Lower leg skin (tissue), 4 donors: Measurements from ENCODE around the gene ARHGAP9. TPM values are rescaled to one million over a fixed set of nuclear protein-coding genes. Genes with fewer than 3 reads are reported as not detected.

ENCODE experiments used
- DNase-seq, 2 donors: peaks; one replicate each; pipeline ENCODE4 v3.0.0-alpha.2; 2019; ENCODE audit warnings: low spot score in 2 of 2
- H3K4me3 ChIP-seq: fragments of 200-600 bp; sonication (generic); 2 replicates; pipeline ENCODE4 v1.5.1; 2017; ENCODE audit warnings: mild to moderate bottlenecking, low read depth; ENCODE audit not compliant: poor library complexity, severe bottlenecking
- POLR2A ChIP-seq, 2 donors: fragments of 450-650 bp; IDR thresholded peaks; one replicate each; pipeline ENCODE4 v1.6.1; 2016 to 2017; ENCODE audit warnings: antibody characterized with exemption in 2 of 2, mild to moderate bottlenecking in 1 of 2, moderate library complexity in 1 of 2
- WGBS, 2 donors: methylation state at CpG; one replicate each; pipeline ENCODE4 v1.1.5; 2018; 5-methylcytosine and 5-hydroxymethylcytosine counted together
- intact Hi-C: fragments of 100-400 bp; cut with DNase I; formaldehyde crosslinking; loops from one replicate; pipeline ENCODE4 v1.15.0; 2023; ENCODE audit warnings: low total_unique reads
- total RNA-seq, 4 donors: library from RNA; depleted of rRNA; stranded (reverse); fragments of >200 nt; gene quantifications; one replicate each; pipeline ENCODE4 v1.1.0, GENCODE V29; 2016
- TF ChIP-seq, protein P1 (sequence below), 3 donors: fragments of 450-650 bp; IDR thresholded peaks; one replicate each; pipeline ENCODE4 v1.5.1; 2016; ENCODE audit warnings: antibody characterized with exemption in 3 of 3, mild to moderate bottlenecking in 3 of 3, moderate library complexity in 2 of 3

The ARHGAP9 gene
- total RNA-seq, 4 donors from 2014 or later = 2.3 to 6.6 (median 3.1) TPM

DNA sequence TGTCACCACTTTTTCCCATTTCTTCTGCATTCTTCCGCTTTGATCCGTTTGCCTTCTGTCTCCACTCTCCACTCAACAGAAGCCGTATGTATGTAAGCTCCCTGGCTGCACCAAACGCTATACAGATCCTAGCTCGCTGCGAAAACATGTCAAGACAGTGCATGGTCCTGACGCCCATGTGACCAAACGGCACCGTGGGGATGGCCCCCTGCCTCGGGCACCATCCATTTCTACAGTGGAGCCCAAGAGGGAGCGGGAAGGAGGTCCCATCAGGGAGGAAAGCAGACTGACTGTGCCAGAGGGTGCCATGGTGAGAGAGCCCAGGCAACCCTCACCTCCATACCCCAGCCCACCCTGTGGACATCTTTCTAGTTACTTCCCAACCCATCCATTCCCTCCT, 11.8 kb downstream of the ARHGAP9 start:
- no peak for TF ChIP-seq POLR2A (IDR thresholded peaks at IDR 0.05)
- TF ChIP-seq, protein P1, sequence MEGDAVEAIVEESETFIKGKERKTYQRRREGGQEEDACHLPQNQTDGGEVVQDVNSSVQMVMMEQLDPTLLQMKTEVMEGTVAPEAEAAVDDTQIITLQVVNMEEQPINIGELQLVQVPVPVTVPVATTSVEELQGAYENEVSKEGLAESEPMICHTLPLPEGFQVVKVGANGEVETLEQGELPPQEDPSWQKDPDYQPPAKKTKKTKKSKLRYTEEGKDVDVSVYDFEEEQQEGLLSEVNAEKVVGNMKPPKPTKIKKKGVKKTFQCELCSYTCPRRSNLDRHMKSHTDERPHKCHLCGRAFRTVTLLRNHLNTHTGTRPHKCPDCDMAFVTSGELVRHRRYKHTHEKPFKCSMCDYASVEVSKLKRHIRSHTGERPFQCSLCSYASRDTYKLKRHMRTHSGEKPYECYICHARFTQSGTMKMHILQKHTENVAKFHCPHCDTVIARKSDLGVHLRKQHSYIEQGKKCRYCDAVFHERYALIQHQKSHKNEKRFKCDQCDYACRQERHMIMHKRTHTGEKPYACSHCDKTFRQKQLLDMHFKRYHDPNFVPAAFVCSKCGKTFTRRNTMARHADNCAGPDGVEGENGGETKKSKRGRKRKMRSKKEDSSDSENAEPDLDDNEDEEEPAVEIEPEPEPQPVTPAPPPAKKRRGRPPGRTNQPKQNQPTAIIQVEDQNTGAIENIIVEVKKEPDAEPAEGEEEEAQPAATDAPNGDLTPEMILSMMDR (IDR thresholded peaks at IDR 0.05) = no peak
- intact Hi-C loops = loop anchor here (10.0 kb wide), 1 partner anchor 157 kb away; no protein-coding TSS in a partner anchor
- no peak overlapping the region for H3K4me3 ChIP-seq
- 59 to 67% methylated on average over 11 of the region's 11 CpGs for WGBS, 2 donors
- no peak for DNase-seq

DNA sequence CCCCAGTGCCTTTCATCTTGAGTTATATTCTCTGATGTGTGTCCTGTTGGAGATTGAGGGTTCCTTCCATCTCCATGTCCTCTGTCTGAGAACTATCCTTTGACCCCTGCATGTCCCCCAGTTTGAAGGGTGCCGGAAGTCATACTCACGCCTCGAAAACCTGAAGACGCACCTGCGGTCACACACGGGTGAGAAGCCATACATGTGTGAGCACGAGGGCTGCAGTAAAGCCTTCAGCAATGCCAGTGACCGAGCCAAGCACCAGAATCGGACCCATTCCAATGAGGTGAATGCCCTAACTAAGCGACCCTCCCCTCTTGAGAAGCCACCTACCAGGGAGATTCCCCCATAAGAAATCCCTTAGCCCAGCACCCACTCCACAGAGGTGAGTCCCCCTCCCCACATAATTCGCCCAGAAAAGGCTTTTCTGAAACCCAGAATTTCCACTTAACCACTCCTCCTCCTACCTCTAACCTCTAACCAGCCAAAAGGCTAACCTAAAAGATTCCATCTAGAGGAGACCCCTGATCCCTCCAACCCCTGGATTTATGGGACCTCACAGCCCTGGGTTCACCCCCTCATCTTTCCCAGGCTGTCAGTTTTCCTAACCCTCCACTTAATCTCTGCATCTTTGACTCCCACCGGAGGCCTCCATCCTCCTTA, 12.3 kb downstream of the ARHGAP9 start:
- TF ChIP-seq POLR2A (IDR thresholded peaks at IDR 0.05) = no peak
- TF ChIP-seq, protein P1 (IDR thresholded peaks at IDR 0.05) = no peak
- 85 to 92% methylated on average over 12 of the region's 12 CpGs for WGBS, 2 donors
- intact Hi-C loops = loop anchor here (10.0 kb wide), 1 partner anchor 157 kb away; no protein-coding TSS in a partner anchor
- no peak overlapping the region for H3K4me3 ChIP-seq
- DNase-seq = no peak

DNA sequence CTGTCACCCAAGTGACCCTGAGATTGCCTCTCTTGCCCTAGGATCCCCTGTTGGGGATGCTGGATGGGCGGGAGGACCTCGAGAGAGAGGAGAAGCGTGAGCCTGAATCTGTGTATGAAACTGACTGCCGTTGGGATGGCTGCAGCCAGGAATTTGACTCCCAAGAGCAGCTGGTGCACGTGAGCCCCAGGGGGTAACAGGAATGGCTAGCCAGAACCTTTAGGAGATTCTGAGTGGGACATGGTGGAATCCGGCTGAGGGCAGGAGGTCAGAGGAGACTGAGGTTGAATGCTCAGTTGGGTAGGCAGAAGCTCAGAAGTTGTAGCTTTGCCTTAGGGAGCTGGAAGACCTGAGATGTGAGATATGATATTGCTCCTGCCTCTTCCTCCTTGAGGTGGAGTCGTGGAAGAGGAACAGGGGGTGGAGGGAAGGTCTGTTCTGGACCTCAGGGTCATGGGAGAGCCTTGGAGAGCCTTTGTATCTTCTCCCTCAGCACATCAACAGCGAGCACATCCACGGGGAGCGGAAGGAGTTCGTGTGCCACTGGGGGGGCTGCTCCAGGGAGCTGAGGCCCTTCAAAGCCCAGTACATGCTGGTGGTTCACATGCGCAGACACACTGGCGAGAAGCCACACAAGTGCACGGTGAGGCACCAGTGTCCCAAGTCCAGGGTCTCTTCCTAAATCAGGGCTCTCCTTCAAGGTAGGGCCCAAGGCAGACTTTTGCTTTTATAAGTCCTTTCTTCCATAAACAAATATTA, 13.7 kb downstream of the ARHGAP9 start:
- TF ChIP-seq, protein P1 (IDR thresholded peaks at IDR 0.05) = no peak
- TF ChIP-seq POLR2A (IDR thresholded peaks at IDR 0.05) = no peak
- 82% methylated on average over 14 of the region's 14 CpGs for WGBS, 2 donors
- intact Hi-C loops = loop anchor here (10.0 kb wide), 1 partner anchor 159 kb away; no protein-coding TSS in a partner anchor
- no peak for DNase-seq
- no peak overlapping the region for H3K4me3 ChIP-seq

DNA sequence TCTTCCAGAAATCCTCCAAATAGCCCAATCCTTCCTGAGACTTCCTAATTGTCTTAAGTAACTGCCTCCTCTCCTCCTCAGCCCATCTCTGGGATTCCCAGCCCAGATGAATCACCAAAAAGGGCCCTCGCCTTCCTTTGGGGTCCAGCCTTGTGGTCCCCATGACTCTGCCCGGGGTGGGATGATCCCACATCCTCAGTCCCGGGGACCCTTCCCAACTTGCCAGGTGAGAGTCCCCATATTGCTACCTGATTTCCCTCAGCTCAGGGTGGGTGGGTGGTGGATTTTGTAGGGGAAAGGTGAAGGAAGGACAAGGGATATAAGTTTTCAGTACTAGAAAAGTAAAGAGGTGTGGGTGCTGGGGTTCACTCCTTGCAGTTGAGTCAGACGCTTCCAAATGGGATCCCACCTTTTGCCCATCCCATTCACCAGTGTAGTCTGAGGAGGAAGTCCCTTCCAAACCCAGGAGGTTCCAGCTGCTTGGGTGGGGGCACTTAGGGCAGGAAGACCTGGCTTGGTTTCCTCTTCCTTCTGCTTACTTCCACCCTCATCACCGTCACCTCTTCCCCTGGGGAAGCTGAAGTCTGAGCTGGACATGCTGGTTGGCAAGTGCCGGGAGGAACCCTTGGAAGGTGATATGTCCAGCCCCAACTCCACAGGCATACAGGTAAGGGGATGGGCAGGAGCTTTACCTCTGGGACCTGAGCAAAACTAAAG, 14.5 kb downstream of the ARHGAP9 start:
- TF ChIP-seq, protein P1 (IDR thresholded peaks at IDR 0.05) = no peak
- TF ChIP-seq POLR2A (IDR thresholded peaks at IDR 0.05) = no peak
- intact Hi-C loops = loop anchor here (10.0 kb wide), 1 partner anchor 160 kb away; no protein-coding TSS in a partner anchor
- 85 to 87% methylated on average over 6 of the region's 6 CpGs for WGBS, 2 donors
- H3K4me3 ChIP-seq = no peak overlapping the region
- no peak for DNase-seq

DNA sequence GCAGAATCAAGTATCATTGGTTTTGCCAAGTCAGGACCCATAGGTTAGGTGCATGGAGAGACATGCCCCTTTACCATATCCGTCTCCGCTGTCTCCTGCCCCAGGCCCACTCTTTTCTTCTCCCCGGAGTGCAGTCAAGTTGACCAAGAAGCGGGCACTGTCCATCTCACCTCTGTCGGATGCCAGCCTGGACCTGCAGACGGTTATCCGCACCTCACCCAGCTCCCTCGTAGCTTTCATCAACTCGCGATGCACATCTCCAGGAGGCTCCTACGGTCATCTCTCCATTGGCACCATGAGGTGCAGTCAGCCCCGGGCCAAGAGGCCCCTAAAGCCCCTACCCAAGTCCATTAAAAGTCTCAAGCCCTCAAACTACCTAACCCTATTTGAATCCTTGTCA, 15.1 kb downstream of the ARHGAP9 start:
- no peak for TF ChIP-seq POLR2A (IDR thresholded peaks at IDR 0.05)
- TF ChIP-seq, protein P1 (IDR thresholded peaks at IDR 0.05) = no peak
- intact Hi-C loops = loop anchor here (10.0 kb wide), 1 partner anchor 160 kb away; no protein-coding TSS in a partner anchor
- H3K4me3 ChIP-seq = no peak overlapping the region
- 94 to 95% methylated on average over 12 of the region's 12 CpGs for WGBS, 2 donors
- DNase-seq = no peak
